GM18505 (cell line): ENCODE data around the gene IGSF21.

Source experiments
- ATAC-seq: cut with Tn5 transposase; IDR thresholded peaks from one replicate; pipeline ENCODE4 v1.9.1; 2021; ENCODE audit not compliant: unreplicated experiment
- POLR2A ChIP-seq: IDR thresholded peaks from 4 replicates; pipeline ENCODE4 v1.6.1; 2011; ENCODE audit warnings: borderline replicate concordance; ENCODE audit not compliant: insufficient read depth, insufficient read length; ENCODE audit errors: extremely low read depth

The IGSF21 gene

DNA sequence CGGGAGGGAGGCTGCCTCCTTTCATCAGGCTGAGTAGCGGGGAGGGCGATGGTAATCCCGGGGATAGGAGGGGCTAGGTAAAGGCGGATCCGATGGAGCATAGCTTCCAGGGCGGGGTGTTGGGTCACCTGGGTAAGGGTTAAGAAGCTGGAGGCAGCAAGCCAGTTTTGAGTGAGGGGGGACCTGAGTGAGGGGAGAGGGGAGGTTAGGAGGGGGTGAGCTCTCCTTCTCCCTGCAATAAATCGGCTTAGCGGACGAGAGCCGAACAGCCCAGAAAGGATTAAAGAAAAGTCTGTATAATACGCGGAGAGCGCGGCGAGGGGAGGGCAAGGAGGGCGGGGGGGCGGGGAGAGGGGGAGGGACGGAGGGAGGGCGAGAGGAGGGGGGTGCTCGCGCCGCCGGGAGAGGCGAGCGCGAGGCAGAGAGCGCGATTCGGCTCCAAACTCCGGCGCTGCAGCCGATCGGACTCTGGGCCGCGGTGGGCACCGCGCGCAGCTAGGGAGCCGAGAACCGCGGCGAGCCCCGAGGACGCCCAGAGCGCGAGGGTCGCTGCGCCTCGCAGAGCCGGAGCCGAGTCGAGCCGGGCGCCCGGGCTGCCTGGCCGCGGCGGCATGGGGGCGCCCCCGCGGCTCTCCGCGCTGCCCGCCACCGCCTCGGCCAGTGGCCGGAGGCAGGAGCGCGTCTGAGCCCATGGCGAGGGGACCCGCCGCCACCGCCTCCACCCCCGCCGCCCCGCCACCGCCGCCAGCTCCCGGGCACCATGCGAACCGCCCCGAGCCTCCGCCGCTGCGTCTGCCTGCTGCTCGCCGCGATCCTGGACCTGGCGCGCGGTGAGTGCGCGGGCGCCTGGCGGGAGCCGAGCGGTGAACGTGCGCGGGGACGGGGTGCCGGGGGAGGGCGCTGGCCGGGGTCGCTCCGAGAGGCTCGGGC, at the start of gene IGSF21:
Gene IGSF21, plus strand, starts transcription at position 430 of the 930 bp plus-strand sequence. Its CDS starts 331 bp downstream, at position 761.
- ATAC-seq, result no peak
- no peak for TF ChIP-seq POLR2A

DNA sequence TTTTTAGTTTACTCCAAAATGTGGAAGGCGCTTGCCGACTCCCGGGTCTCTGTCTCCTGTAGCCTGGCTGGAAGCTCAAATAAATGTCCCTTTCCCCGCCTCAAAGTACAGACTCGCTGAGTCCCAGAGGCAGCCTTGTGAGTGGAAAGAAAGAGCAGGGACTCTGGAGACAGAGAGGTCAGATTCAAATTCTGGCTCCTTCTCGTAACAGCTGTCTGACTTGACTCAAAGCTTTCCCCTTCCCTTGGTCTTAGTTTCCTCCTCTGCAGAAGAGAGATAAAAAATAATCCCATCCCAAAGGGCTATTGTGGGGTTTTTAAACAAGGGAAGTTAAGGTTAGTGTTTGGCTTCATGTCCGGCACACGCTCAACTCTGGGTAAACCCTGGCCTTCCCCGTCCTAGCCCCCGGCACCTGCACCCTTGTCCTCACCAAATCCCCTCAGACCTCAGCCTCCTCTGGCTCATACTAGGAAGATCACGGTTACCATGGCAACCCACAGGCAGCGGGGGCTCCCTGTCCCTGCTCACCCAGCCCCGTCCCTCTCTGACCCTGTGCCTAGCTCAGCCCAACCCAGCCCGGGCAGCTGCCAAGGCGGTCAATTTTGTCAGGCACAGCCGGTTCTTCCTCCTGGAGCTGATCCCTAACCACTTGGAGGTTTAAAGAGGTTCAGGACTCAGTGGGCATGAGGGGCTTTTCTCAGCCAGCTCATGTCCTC, 49.2 kb upstream of the IGSF21 start:
- no peak for ATAC-seq
- TF ChIP-seq POLR2A, result no peak

- TF ChIP-seq POLR2A, result no peak
- no peak for ATAC-seq
Observed at GRCh38 chr1:18058981-18059605, 48.5 kb upstream of the IGSF21 start.

DNA sequence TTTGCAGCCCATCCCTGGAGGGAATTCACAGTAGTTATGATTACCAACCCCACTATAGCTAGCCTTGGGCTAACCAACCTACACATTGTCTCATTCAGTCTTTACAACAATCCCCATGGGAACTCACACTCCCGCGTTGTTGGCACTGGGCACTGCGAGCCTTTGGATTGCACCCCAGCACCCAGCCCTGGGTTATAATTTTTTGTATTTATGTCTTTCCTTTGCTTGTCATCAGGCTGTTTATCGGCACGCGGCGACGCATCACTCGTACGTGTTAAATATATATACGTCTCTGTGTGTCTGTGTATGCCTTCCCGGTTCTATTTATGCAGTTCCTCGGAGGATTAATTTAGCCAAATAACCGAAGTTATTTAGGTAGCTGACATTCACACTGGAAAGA, 47.2 kb upstream of the IGSF21 start:
- TF ChIP-seq POLR2A, result no peak
- no peak for ATAC-seq

DNA sequence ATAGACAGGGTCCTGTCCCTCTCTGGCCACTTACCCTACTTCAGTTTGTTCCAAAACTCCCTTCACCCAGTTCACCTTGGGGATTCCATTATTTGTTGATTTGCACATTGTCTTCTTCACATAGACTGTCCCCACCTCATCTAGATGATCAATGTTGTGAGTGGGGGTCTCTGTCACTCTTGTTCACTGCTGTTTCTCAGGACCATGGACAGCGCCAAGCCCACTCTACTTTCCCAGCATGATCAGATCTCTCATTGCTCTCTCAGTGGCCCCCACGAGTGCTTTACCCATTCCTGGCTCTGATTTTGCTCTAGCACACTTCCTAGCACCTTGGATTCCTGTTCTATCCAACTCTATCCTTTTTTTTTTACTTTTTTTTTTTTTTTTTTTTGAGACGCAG, 45.4 kb upstream of the IGSF21 start:
- no peak for ATAC-seq
- TF ChIP-seq POLR2A, result no peak

DNA sequence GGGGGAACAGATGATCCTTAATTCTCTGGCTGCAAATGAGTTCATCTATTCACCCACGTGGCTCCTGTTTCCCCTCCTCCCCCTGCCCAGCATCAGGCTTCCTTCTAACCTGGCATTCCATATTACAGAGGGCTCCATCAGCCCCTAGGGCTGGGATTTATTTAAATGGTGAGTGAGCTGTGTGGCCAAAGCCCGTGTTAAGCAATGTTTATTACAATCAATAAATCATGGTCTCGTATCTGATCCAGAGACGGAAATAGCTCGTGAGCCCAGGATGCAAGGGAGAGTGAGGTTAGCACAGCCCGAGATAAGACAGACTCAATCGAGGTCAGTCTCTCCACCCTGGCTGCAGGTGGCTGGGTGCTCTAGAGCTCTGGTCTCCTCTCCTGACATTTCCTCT, 43.1 kb upstream of the IGSF21 start:
- ATAC-seq, result no peak
- TF ChIP-seq POLR2A, result no peak

DNA sequence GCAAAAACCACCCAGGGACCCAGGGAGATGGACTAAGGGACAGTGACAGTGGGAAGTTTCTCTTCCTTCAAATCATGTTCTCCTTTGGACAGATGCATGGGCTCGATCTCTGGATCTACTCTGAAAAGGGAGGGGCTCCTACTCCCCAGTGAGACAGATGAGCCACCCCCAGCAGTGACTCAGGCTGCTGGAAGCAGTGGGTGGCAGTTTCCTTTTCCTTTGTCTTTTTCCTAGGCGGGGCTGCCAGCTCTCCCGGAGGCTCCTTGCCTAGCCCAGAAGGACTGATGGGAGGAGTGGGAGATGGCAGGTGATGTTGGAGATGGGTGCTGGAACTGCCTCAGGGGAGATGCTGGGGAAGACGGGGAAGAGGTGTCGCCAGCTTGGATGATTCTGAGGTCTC, 41.0 kb upstream of the IGSF21 start:
- no peak for ATAC-seq
- no peak for TF ChIP-seq POLR2A

- no peak for ATAC-seq
- TF ChIP-seq POLR2A, result no peak
Observed at GRCh38 chr1:18069903-18070302, 37.7 kb upstream of the IGSF21 start.

GRCh38 chr1:18072066-18072465, 35.5 kb upstream of the IGSF21 start:
- no peak for ATAC-seq

DNA sequence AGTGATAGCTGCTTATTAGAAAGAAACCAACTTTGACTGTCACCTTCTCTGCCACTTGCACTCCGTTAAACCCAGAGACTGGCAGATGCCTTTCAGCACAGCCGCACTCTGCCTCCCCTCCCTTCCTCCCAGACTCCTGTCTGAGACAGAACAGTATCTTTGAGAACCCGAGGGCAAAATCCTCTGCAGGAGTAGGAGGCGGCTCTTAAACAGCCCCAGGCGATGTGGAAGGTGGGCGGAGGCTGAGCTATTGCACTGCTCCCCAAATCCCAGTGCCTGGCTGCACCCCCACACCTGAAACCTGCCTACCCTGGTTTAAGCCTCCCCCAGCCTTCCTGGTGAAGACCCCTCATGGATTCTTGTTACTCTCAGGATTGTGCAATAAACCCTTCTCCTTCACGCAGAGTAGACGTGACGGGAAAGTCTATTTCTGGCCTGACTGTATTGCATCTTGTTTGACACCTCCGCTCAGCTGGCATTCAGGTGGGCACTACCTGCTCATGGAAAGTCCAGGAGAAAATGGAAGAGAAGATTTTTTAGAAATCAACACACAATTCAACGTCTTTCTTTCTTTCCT, 34.4 kb upstream of the IGSF21 start:
- no peak for TF ChIP-seq POLR2A
- ATAC-seq, result no peak

More at GRCh38 chr1:18072066-18072465, 35.5 kb upstream of the IGSF21 start:
- no peak for TF ChIP-seq POLR2A

GRCh38 chr1:18077657-18078215, 29.9 kb upstream of the IGSF21 start:
- ATAC-seq, result no peak
- TF ChIP-seq POLR2A, result no peak

GRCh38 chr1:18079941-18080735, 27.5 kb upstream of the IGSF21 start:
- ATAC-seq, result no peak
- no peak for TF ChIP-seq POLR2A

- TF ChIP-seq POLR2A, result no peak
- ATAC-seq, result no peak
Observed at GRCh38 chr1:18085387-18086074, 22.1 kb upstream of the IGSF21 start.
